SK-N-SH treated with all-trans-retinoic acid at 6 μM for 48 hours (cell line): ENCODE results near the gene IL17RC.
"Not testable (repeated sequence)": the region's sequence is repeated elsewhere in the genome, so short reads cannot be mapped to it uniquely, and the experiment has no call there.

Source experiments
- BACH2 ChIP-seq: fragments of 250-450 bp; sonication (Bioruptor Pico); IDR thresholded peaks from 2 replicates; pipeline ENCODE4 v1.9.0; 2021; ENCODE audit warnings: mild to moderate bottlenecking, borderline replicate concordance
- POU6F1 ChIP-seq: fragments of 250-450 bp; sonication (Bioruptor Pico); IDR thresholded peaks from 2 replicates; pipeline ENCODE4 v1.8.0; 2021; ENCODE audit warnings: low read depth, mild to moderate bottlenecking, moderate library complexity, borderline replicate concordance
- ZNF70 ChIP-seq: fragments of 450-650 bp; formaldehyde crosslinking; IDR thresholded peaks from 2 replicates; pipeline ENCODE4 v1.5.0; 2020; ENCODE audit warnings: mild to moderate bottlenecking, moderate library complexity

GRCh38 chr3:9939906-9940305 lies 23.0 kb downstream of the IL17RC start:
- not testable (repeated sequence) for TF ChIP-seq POU6F1; ZNF70 (CRISPR knock-in tag); BACH2 (CRISPR knock-in tag)
